GM12892 (cell line): Measurements from ENCODE around the gene ARL2BP.

ENCODE experiments used
- DNase-seq: peaks from one replicate; pipeline ENCODE4 v3.0.0; 2011; ENCODE audit not compliant: insufficient read length
- FAIRE-seq: peaks from 2 replicates; lab custom pipeline; 2011; peaks lifted over from hg19 to GRCh38; lab: Jason Lieb, UNC
- POLR2A ChIP-seq: IDR thresholded peaks from 2 replicates; pipeline ENCODE4 v1.6.1; 2011; ENCODE audit warnings: low read depth, low read length, control low read depth
- POLR2AphosphoS5 ChIP-seq: IDR thresholded peaks from 2 replicates; pipeline ENCODE4 v1.6.1; 2011; ENCODE audit warnings: low read depth, low read length, control low read depth
- TAF1 ChIP-seq: IDR thresholded peaks from 2 replicates; pipeline ENCODE4 v1.6.1; 2011; ENCODE audit warnings: low read depth, mild to moderate bottlenecking, control low read depth, low read length, borderline replicate concordance

Gene ARL2BP

GRCh38 chr16:57239107-57239506 lies 6.0 kb upstream of the ARL2BP start:
- TF ChIP-seq POLR2AphosphoS5: no peak
- no peak for TF ChIP-seq POLR2A
- TF ChIP-seq TAF1: no peak
- DNase-seq (no peak), FAIRE-seq (peak; percentile 48)

DNA sequence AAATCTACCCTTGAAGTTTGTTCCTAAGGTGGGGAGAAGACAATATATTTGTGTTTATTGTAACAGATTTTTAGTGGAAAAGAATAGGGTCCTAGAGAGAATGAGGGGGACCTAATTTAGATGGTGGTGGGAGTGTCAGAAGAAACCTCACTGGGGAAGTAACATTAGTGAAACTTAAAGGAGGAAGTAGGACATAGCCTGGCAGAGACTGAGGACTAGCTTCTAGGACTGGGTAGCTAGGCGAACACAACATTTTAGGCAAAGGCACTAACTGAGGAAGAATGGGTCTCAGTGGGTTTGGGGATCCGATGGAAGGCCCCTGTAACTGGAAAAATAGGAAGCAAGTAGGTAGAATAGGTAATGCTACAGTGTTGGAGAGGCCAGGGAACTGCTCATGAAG lies 4.2 kb upstream of the ARL2BP start:
- TF ChIP-seq TAF1 (no peak), POLR2AphosphoS5 (no peak)
- no peak for DNase-seq
- FAIRE-seq: peak; percentile 76

DNA sequence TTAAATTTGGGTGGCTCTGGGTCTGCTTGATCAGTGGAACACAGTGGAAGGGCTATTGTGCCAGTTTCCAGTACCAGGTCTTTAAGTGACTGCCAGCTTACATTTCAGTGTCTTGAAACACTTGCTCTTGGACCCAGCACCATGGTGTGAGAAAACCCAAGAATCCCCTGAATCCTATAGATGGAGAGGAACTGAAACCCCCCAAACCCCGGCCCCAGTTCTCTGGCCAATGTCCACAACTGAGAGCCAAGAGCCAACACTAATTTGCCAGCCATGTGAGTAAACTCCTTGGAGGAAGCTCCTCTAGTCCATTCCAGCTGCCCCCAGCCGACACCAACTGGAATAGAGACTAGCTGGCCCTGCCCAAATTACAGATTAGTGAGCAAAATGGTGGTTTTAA lies 2.4 kb upstream of the ARL2BP start:
- DNase-seq (no peak), FAIRE-seq (peak; percentile 24)
- TF ChIP-seq POLR2AphosphoS5 (no peak), TAF1 (no peak), POLR2A (no peak)

DNA sequence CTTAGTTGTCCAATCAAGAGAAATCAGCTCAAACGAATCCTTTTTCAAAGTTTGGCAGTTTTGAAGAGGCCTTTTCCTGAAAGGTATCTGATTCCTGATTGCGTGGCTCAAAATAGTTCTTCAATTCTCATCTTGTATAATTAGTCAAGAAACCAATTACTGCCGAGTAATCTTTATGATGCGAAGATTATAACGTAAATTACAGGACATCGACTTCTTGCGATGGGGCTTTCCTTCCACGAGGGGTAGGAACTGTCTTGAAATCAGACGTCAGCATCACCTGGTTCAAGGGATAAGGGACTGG lies 644 bp upstream of the ARL2BP start:
- TF ChIP-seq POLR2A (no peak), POLR2AphosphoS5 (no peak), TAF1 (no peak)
- DNase-seq (no peak), FAIRE-seq (no peak)

DNA sequence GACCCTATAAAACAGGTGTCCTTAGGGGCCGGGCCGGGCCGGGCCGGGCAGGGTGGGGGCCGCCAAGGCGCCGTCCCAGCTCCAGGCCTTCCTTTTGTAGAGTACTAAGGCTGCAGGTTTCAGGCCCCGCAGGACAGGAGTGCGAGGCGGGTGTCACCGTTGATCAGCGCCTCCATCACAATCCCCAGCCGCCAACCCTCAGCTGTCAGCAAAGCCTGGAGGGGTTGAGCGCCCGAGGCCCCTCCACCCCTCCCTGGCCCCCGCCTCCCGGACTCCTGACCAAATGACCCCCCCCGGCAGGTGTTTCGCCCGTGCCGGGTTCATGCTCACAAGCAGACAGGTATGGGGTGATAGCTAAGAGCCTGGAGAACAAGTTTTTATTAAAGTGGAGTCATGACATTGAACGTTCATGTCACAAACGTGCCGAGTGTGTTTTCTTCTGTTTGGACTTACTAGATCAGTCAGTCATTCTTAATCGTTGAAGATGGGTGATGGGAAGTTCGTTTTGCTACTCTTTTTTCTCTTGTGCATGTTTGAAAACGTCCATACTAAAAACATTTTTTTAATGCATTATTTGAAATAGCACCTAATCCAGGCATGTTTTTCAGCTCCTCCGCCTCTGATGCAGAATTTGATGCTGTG lies 534 bp downstream of the ARL2BP start:
- FAIRE-seq: peak; percentile 76
- DNase-seq: peak; percentile 50
- TF ChIP-seq POLR2AphosphoS5 (no peak), TAF1 (no peak), POLR2A (no peak)

GRCh38 chr16:57251352-57251751 lies 6.3 kb downstream of the ARL2BP start:
- no peak for DNase-seq
- FAIRE-seq: no peak
- TF ChIP-seq POLR2A (no peak), POLR2AphosphoS5 (no peak), TAF1 (no peak)

GRCh38 chr16:57252148-57252721 lies 7.2 kb downstream of the ARL2BP start:
- FAIRE-seq (no peak), DNase-seq (no peak)
- TF ChIP-seq POLR2AphosphoS5 (no peak), TAF1 (no peak), POLR2A (no peak)

DNA sequence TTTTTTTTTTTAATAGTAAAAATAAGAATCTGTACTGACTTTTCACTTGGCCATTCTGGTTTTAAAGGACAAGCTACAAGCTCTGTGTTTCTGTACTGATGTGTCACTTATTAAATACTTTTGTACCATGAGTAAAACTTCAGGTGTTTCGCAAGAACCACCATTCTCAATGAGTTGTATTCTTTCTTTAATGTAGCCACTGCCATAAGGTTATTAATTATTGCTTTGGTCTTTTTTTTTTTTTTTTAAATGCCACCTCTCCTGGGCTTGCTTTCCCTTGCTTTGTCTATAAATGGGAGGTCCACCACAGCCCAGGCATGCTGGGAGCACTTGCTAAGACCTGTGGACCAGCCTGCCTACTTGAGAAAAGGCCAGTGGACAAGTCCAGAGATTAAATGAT lies 8.4 kb downstream of the ARL2BP start:
- TF ChIP-seq POLR2AphosphoS5: no peak
- TF ChIP-seq POLR2A: no peak
- TF ChIP-seq TAF1: no peak

GRCh38 chr16:57255686-57256415 lies 10.8 kb downstream of the ARL2BP start:
- FAIRE-seq (no peak), DNase-seq (no peak)
- TF ChIP-seq POLR2A: no peak
- no peak for TF ChIP-seq TAF1
- no peak for TF ChIP-seq POLR2AphosphoS5

More for the DNA sequence above, 8.4 kb downstream of the ARL2BP start:
- no peak for DNase-seq
- no peak for FAIRE-seq

- TF ChIP-seq TAF1: no peak
- no peak for TF ChIP-seq POLR2AphosphoS5
- TF ChIP-seq POLR2A: no peak
- no peak for FAIRE-seq
- DNase-seq: no peak
Observed at GRCh38 chr16:57256601-57257395, 11.7 kb downstream of the ARL2BP start.

DNA sequence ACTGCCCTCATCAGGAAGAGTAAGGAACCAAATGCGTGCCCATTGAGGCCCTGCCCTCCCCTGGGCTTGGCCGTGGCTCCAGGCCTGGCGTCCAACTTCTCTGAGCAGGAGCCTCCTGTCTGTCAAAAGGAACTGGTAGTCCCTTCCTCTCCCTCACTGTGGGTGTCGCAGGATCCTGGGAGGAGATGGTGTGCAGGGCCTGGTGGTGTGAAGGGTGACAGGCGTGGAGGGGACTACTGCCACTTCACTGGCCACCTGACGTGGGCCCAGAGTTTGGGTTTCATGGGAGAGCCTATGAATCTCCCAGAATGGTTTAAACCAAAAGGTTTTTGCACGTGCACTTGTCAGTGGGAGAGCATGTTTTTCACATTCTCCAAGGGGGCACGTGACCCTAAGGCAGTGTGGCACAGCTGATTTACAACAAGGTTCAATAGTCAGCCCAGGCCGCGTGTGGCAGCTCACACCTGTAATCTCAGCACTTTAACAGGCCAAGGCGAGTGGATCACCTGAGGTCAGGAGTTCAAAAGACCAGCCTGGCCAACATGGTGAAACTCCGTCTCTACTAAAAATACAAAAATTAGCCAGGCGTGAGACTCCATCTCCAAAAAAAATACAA lies 12.5 kb downstream of the ARL2BP start:
- no peak for FAIRE-seq
- TF ChIP-seq TAF1 (no peak), POLR2AphosphoS5 (no peak), POLR2A (no peak)
- DNase-seq: no peak
